ENCODE measurements around the gene GNAT2. TPM values are rescaled to one million over a fixed set of nuclear protein-coding genes. Genes with fewer than 3 reads are reported as not detected.
"Not testable (repeated sequence)": the region's sequence is repeated elsewhere in the genome, so short reads cannot be mapped to it uniquely, and the experiment has no call there.

Gene GNAT2
- total and polyA plus RNA-seq, 2 donors (not counting 1 experiment from before 2014, with no cell fraction given), result 0.17 to 0.22 TPM

DNA sequence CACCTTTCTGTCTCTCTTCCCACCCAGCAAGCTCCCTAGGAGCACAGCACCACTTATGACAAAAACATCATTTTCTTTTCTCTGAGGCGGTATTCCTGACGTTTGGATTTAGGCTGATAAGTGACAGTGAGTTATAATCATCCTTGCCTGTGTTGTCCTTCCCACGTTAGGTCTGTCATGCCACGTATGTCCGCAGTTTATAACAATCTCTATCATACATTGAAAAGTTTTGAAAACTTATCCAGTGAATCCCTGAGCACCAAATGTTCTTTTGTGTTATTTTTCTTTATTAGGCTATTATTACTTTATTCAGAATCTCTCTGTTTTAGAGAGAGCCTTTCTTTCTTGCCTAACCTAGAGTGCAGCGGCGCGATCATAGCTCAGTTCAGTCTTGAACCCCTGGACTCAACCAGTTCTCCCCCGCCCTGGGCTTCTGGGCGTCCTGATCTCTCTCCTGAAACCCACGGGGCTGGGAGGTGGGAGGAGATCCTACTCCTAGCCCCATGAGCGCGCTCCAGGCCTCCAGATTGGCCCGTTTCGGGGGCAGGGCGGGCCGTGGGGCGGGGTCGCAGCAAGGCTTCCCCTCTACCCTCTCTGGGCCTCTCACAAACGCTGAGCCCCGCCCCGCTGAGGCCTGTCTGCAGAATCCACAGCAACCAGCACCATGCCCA lies 48.2 kb upstream of the GNAT2 start, which contains the start of gene GSTM2:
Gene GSTM2, plus strand, starts transcription at position 606 of the 671 bp plus-strand sequence. Its CDS starts 59 bp downstream, at position 665.
- H3K9ac ChIP-seq (ENCODE audit: insufficient read depth, low read length), result no peak within 1 kb of the TSS
- TF ChIP-seq, protein P1, sequence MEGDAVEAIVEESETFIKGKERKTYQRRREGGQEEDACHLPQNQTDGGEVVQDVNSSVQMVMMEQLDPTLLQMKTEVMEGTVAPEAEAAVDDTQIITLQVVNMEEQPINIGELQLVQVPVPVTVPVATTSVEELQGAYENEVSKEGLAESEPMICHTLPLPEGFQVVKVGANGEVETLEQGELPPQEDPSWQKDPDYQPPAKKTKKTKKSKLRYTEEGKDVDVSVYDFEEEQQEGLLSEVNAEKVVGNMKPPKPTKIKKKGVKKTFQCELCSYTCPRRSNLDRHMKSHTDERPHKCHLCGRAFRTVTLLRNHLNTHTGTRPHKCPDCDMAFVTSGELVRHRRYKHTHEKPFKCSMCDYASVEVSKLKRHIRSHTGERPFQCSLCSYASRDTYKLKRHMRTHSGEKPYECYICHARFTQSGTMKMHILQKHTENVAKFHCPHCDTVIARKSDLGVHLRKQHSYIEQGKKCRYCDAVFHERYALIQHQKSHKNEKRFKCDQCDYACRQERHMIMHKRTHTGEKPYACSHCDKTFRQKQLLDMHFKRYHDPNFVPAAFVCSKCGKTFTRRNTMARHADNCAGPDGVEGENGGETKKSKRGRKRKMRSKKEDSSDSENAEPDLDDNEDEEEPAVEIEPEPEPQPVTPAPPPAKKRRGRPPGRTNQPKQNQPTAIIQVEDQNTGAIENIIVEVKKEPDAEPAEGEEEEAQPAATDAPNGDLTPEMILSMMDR (conservative IDR thresholded peaks at IDR 0.05 in 1 of 2, IDR thresholded peaks at IDR 0.05 in 1 of 2; ENCODE audit: low read depth in 1 of 2, low read length in 2 of 2), result no peak
- TF ChIP-seq EZH2 (IDR thresholded peaks at IDR 0.05; ENCODE audit: low read length, missing control alignments), result no peak
- peak; percentile 84 to 86 for DNase-seq (ENCODE audit: low read depth in 2 of 2)

DNA sequence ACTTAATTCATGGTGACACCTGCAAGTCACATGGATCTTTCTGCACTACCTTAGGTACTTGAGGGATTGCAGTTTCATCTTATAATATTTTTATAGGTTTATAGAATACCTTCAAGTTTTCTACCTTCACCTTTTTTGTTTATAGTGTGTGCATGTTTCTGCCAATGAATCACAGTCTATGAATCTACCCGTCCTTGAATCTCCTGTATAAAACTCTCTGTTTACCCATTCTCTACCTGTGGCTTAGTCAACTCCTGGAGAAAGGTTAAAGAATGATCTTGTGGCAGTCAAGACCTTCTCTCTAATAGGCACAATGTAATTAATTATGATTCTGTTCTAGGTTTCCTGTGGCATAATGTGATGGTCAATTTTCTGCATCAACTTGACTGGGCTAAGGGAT lies 45.3 kb upstream of the GNAT2 start:
- H4K20me1 ChIP-seq (ENCODE audit: control insufficient read depth, extremely low read depth, insufficient read depth, low read length), result no peaks in the 10 kb centered on the region
- H3K27me3 ChIP-seq (ENCODE audit: control insufficient read depth, insufficient read depth, low read length), result no peaks in the 10 kb centered on the region
- H2AFZ ChIP-seq (ENCODE audit: low read length), result no peak overlapping the region
- TF ChIP-seq, protein P1 (conservative IDR thresholded peaks at IDR 0.05 in 1 of 2, IDR thresholded peaks at IDR 0.05 in 1 of 2; ENCODE audit: low read depth in 1 of 2, low read length in 2 of 2), result no peak
- TF ChIP-seq EZH2 (IDR thresholded peaks at IDR 0.05; ENCODE audit: low read length, missing control alignments), result no peak
- no peak for DNase-seq (ENCODE audit: low read depth in 2 of 2)
- no peaks in the 10 kb centered on the region for H3K9me3 ChIP-seq (ENCODE audit: control insufficient read depth, insufficient read depth, low read depth, low read length)
- no peaks in the 10 kb centered on the region for H3K36me3 ChIP-seq (ENCODE audit: control insufficient read depth, insufficient read depth, low read length)
- no peak overlapping the region for H3K4me2 ChIP-seq (ENCODE audit: extremely low read depth, insufficient read depth, low read length)
- H3K4me3 ChIP-seq (replicated peaks in 1 of 4; ENCODE audit: control extremely low read depth in 1 of 4, insufficient read depth in 1 of 4, low read depth in 3 of 4, low read length in 4 of 4), result no peak overlapping the region
- H3K27ac ChIP-seq (ENCODE audit: insufficient read depth, low read length), result no peak overlapping the region
- no peak overlapping the region for H3K9ac ChIP-seq (ENCODE audit: insufficient read depth, low read length)
- H3K4me1 ChIP-seq (ENCODE audit: control insufficient read depth, extremely low read depth, insufficient read depth, low read length), result peaks cover 3% of the 10 kb centered on the region
- no peaks in the 10 kb centered on the region for H3K79me2 ChIP-seq (ENCODE audit: control insufficient read depth, insufficient read depth, low read length)

More for the DNA sequence above, 48.2 kb upstream of the GNAT2 start, which contains the start of gene GSTM2:
- H3K27me3 ChIP-seq (ENCODE audit: control insufficient read depth, insufficient read depth, low read length), result no peaks in the 10 kb centered on the region
- H4K20me1 ChIP-seq (ENCODE audit: control insufficient read depth, extremely low read depth, insufficient read depth, low read length), result no peaks in the 10 kb centered on the region
- peaks cover 3% of the 10 kb centered on the region for H3K4me1 ChIP-seq (ENCODE audit: control insufficient read depth, extremely low read depth, insufficient read depth, low read length)
- H3K36me3 ChIP-seq (ENCODE audit: control insufficient read depth, insufficient read depth, low read length), result no peaks in the 10 kb centered on the region
- H3K27ac ChIP-seq (ENCODE audit: insufficient read depth, low read length), result no peak within 1 kb of the TSS
- peak within 1 kb of the TSS; percentile 40 to 64 (median 53) for H3K4me3 ChIP-seq (replicated peaks in 1 of 4; ENCODE audit: control extremely low read depth in 1 of 4, insufficient read depth in 1 of 4, low read depth in 3 of 4, low read length in 4 of 4)
- H3K79me2 ChIP-seq (ENCODE audit: control insufficient read depth, insufficient read depth, low read length), result no peaks in the 10 kb centered on the region
- peak within 1 kb of the TSS; percentile 77 for H2AFZ ChIP-seq (ENCODE audit: low read length)
- H3K9me3 ChIP-seq (ENCODE audit: control insufficient read depth, insufficient read depth, low read depth, low read length), result no peaks in the 10 kb centered on the region
- peak within 1 kb of the TSS; percentile 83 for H3K4me2 ChIP-seq (ENCODE audit: extremely low read depth, insufficient read depth, low read length)

DNA sequence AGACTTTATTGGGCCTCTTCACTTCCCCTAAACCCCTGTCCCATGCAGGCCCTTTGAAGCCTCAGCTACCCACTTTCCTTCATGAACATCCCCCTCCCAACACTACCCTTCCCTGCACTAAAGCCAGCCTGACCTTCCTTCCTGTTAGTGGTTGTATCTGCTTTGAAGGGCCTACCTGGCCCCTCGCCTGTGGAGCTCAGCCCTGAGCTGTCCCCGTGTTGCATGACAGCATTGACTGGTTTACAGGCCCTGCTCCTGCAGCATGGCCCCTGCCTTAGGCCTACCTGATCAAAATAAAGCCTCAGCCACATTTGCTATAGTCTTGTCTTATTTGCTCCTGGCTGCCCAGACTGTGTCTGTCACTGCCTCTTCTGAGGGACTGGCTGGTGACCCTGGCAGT lies 42.0 kb upstream of the GNAT2 start:
- no peaks in the 10 kb centered on the region for H4K20me1 ChIP-seq (ENCODE audit: control insufficient read depth, extremely low read depth, insufficient read depth, low read length)
- peaks cover 3% of the 10 kb centered on the region for H3K4me1 ChIP-seq (ENCODE audit: control insufficient read depth, extremely low read depth, insufficient read depth, low read length)
- no peak for TF ChIP-seq EZH2 (IDR thresholded peaks at IDR 0.05; ENCODE audit: low read length, missing control alignments)
- TF ChIP-seq, protein P1 (conservative IDR thresholded peaks at IDR 0.05 in 1 of 2, IDR thresholded peaks at IDR 0.05 in 1 of 2; ENCODE audit: low read depth in 1 of 2, low read length in 2 of 2), result no peak
- H2AFZ ChIP-seq (ENCODE audit: low read length), result no peak overlapping the region
- H3K9ac ChIP-seq (ENCODE audit: insufficient read depth, low read length), result no peak overlapping the region
- H3K27me3 ChIP-seq (ENCODE audit: control insufficient read depth, insufficient read depth, low read length), result no peaks in the 10 kb centered on the region
- no peak overlapping the region for H3K4me2 ChIP-seq (ENCODE audit: extremely low read depth, insufficient read depth, low read length)
- DNase-seq (ENCODE audit: low read depth in 2 of 2), result no peak
- no peaks in the 10 kb centered on the region for H3K79me2 ChIP-seq (ENCODE audit: control insufficient read depth, insufficient read depth, low read length)
- H3K27ac ChIP-seq (ENCODE audit: insufficient read depth, low read length), result no peak overlapping the region
- no peaks in the 10 kb centered on the region for H3K36me3 ChIP-seq (ENCODE audit: control insufficient read depth, insufficient read depth, low read length)
- H3K4me3 ChIP-seq (replicated peaks in 1 of 4; ENCODE audit: control extremely low read depth in 1 of 4, insufficient read depth in 1 of 4, low read depth in 3 of 4, low read length in 4 of 4), result no peak overlapping the region
- no peaks in the 10 kb centered on the region for H3K9me3 ChIP-seq (ENCODE audit: control insufficient read depth, insufficient read depth, low read depth, low read length)

DNA sequence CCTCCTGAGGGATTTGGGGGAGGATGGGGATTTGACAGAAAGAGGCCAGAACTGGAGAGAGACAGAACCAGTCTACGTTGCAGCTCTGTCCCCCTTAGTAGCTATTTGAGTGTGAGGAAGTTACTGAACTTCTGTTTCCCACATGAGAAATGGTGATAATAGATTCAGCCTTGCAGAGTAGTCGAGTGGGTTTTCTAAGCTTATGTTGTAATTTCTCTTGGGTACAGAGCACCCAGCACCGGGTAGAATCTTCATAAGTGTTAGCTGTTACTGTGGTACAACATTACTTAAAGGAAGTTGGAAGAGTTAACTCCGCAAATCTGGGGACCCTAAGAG lies 41.2 kb upstream of the GNAT2 start:
- not testable (repeated sequence) for H3K36me3 ChIP-seq (ENCODE audit: control insufficient read depth, insufficient read depth, low read length); H3K4me2 ChIP-seq (ENCODE audit: extremely low read depth, insufficient read depth, low read length); H3K4me1 ChIP-seq (ENCODE audit: control insufficient read depth, extremely low read depth, insufficient read depth, low read length)

More for the DNA sequence above, 41.2 kb upstream of the GNAT2 start:
- H3K79me2 ChIP-seq (ENCODE audit: control insufficient read depth, insufficient read depth, low read length); H3K27ac ChIP-seq (ENCODE audit: insufficient read depth, low read length); H3K9ac ChIP-seq (ENCODE audit: insufficient read depth, low read length); DNase-seq (ENCODE audit: low read depth in 2 of 2); H3K4me3 ChIP-seq (replicated peaks in 1 of 4; ENCODE audit: control extremely low read depth in 1 of 4, insufficient read depth in 1 of 4, low read depth in 3 of 4, low read length in 4 of 4); H4K20me1 ChIP-seq (ENCODE audit: control insufficient read depth, extremely low read depth, insufficient read depth, low read length); H2AFZ ChIP-seq (ENCODE audit: low read length); H3K9me3 ChIP-seq (ENCODE audit: control insufficient read depth, insufficient read depth, low read depth, low read length); H3K27me3 ChIP-seq (ENCODE audit: control insufficient read depth, insufficient read depth, low read length): not testable (repeated sequence)
